Superior temporal gyrus (tissue), 1 donor: ENCODE measurements around the gene FDXR.
"Not testable (repeated sequence)": the region's sequence is repeated elsewhere in the genome, so short reads cannot be mapped to it uniquely, and the experiment has no call there.

Experiments
- DNase-seq: peaks from one replicate; pipeline ENCODE4 v3.0.0-alpha.2; 2016; ENCODE audit errors: extremely low spot score

FDXR gene

DNA sequence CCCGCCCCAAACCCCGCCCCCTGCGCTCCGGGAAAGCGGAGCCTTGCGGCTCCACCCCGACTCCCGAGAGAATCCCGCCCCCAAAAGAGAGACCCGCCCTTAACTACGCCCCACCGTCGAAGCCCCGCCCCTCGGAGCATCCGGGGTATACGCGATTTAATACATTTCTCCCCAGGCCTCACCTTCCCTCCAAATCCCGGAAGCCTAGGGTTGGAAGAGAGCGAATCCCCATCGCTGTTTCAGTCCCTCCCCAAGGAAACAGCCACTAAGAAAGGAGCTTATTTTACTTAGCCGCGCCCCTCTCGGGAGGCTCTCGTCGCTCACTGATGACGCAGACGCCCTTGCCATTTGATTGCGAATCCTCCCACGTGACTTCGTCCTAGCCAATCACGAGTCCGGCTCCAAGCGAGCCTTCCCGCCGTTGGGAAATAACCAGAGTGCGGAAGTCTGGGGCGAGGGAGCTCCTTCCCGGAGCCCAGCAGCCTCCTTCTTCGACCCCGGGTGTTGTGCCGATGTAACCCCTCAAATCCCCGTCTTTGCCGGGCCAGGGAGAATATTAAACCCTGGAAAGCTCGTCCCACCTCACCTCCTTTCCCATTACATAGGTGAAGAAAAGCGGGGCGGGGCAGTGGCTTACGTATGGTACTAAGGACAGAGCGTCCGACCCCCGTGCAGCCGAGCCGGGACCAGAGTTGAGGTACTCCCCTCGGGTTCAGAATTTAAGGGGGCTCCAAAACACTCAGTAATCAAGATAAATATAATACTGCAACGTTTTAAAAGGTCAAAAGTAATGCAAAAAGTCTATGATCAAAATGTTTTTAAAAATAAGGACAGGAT lies 461 bp upstream of the FDXR start:
- peak; percentile 100 for DNase-seq

DNA sequence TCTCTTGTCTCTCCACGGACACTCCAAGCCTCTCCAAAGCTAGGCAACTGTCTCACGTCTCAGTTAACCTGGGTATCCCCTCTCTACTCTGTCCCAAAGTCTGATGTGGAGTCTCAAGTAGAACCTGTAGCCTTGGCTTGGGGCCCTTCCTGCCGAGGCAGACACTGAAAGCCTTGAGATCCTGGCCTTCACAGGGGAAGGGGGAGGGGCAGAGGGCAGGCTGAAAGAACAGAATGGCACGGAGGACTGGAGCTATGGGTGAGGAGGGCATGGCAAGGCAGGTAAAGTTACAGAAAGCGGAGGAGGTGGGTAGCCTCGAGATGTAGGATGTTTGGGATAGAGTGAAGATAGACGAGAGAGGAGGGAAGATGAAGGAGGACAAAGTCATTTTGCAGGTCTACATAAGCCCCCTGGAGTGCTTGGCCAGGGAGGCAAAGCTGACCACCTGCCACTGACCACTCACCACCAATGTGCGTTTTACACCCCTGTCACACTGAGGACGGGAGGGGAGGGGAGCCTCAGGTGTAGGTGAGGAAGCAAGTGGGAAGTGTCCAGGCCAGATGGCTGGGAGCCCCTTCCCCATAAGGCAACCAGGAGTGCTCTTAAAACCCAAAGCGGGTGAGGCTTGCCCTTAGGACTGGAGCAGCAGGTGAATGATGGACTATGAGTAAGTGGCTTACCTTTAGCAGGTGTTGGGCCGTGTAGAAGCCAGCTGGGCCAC lies 1.3 kb downstream of the FDXR start:
- no peak for DNase-seq

DNA sequence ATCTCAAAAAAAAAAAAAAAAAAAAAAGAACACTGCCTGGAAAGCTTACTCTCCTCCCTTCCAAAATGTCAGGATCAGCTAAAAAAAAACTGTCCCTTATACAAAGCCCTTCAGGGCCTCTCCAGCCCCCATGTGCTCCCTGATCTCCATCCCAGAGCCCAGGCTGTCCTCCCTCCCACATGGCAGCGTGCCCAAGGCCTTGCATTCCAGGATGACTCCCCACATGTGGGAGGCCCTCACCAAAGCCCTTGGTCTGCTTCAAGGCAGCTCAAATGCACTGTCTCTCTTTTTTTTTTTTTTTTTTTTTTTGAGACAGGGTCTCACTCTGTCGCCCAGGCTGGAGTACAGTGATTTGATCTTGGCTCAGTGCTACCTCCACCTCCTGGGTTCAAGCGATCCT lies 2.3 kb downstream of the FDXR start:
- no peak for DNase-seq

DNA sequence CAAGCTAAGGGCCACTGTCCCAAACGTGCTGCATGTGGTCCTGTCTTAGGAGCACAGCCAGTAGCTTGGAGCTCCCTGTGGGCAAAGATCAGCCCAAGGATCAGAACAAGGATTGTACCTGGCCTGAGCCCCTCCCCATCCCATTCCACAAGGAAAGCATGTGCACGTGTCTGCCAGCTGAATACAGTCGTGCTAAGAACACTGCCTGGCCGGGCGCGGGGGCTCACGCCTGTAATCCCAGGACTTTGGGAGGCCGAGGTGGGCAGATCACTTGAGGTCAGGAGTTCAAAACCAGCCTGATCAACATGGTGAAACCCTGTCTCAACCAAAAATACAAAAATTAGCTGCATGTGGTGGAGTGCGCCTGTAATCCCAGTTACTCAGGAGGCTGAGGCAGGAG lies 2.8 kb downstream of the FDXR start:
- DNase-seq, result not testable (repeated sequence)

DNA sequence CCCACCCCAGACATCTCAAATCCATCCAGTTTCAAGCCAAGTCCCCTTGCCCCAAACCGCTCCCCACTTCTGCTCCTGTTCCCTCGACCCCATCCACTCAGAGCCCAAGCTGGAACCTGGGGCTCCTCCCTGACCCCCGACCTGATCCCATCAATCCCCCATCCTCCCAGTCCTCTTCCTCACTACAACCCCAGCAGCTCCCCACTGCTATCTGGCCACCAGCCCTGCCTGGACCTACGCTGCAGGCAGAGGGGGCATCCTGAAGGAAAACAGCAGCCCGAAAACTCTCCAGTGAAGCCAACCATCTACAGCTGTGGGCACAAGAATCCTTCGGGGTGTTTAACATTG lies 3.9 kb downstream of the FDXR start:
- no peak for DNase-seq

DNA sequence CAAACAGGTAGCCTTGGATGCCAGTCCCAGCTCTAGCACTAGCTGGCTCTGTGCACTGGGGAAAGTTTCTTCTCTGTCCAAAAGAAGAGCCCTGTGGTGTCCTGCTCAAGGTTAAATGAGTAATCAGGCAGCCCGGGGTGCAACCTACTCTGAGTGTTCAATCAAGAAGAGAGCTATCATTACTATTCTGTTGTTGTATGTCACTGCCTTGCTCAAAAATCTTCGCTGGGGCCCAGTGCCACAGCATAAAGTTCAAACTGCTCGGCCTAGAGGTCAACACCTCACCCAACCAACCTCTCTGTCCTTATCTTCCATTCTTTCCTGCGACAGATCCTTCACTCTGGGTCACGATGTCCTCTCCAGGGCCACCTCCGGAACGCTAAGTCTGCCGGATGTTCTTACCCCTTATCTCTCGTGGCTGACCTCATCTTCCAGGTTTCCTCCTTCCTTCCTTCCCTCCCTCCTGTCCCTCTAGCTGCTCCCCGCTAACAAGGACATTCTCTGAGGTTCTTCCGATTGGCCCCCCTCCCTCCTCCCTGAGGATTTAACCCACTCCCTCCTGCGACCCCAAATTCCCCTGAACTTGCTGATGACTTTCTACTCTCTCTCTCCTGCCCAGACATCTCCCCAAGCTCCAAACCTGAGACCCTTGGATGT lies 4.4 kb downstream of the FDXR start:
- no peak for DNase-seq

DNA sequence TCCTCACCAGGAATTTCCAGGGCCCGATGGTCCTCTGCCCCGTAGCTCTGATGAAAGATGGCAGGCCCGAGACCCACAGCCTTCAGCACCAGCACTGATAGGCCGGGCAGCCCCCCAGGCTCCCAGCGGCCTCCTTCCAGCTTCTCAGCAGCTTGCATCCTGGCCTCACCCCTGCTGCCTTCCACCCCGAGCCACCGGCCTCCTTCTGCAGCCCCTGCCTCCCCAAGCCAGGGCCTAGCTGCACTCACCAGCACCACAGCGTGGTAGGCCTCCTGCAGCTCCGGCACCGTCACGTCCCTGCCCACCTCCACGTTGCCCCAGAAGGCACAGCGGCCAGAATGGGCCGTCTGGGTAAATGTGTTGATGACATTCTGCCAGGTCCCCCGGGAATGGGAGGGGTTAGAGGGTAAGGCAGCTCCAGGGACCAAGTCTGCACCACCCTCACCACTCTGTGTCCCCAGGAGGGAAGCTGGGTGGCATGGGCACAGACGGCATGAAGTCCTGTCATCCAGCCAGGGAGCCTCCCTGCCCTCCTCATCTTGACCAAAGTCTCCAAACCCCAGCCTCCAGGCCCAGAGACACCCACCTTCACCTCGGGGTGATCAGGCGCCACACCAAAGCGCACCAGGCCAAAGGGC lies 6.5 kb downstream of the FDXR start:
- DNase-seq, result no peak

DNA sequence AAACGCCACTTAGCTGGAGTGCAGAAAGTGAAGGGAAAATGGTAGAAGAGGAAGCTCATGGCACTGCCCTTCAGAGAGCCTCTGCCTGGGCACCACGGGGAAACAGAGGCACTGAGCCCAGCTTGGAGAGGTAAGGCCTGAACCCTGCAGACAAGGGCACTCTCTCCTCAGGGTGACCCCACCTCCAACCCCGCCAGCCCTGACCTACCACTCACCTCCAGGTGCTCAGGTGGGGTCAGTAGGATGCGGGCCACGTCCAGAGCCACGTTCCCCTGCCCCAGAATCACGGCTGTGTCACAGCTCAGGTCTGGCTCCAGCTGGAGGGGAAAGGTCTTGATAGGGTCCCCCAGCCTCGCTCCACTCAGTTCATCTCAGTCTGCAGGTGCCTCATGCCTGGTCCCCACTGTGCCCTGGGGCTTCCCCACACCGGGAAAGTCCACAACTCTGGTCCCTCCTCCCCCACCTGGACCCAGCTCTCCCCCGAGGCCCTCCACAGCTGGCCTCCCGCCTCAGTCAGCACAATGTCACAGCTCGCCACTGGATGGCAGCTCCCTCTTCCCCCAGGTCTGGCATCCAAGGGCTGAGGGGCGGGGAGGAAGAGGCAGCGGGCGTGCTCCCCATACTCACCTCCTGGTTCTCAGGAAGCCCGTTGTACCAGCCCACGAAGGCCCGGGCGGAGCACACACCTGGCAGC lies 7.1 kb downstream of the FDXR start:
- no peak for DNase-seq

DNA sequence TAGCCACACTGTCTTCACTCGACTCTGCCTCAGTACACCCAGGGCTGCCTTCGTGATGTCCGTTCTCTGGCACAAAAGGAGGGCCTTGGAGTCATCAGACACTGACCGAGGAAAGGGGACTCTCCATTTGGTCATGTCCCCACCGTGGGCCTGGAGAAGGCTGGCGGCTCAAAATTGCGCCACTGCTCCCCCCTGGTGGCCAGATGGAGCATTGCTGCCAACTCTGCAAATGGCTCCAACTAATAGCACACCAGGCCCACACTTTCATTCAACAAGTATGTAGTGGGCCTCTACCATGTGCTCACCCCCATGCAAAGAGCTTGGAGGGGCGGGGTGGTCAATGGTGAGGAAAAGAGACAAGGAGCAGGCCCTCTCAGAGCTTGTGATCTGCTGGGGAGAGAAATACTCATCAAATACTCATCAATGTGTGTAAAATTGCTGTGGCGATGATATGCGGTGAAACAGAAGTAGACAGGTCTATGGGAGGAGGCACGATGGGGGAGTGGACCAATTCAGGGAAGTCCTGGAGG lies 7.9 kb downstream of the FDXR start:
- peak; percentile 92 for DNase-seq

DNA sequence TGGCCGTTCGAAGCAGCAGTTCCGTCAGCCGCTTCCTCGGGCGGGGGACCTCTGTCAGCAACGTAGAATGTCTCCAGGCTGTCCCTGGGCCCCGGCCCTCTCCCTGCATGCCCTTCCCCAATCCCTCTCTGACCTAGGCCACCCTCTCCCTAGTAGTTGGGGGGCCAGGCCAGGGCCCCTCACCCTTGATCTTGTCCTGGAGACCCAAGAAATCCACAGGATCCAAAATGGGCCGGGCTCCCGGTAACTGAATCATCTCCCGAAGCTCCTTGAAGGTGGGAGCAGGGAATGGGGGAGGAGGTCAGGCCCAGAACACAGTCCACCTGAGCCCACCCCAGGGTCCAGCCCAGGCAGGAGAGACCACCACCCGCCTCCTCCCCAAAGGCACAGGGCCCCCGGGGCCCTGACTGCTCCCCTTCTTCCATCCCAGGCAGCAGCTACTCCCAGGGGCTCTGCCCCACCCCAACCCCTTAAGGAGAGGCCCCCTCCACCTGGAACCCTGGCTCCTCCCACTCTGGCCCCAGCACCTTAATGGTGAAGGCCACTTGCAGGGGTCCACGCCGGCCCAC lies 8.4 kb downstream of the FDXR start:
- no peak for DNase-seq

DNA sequence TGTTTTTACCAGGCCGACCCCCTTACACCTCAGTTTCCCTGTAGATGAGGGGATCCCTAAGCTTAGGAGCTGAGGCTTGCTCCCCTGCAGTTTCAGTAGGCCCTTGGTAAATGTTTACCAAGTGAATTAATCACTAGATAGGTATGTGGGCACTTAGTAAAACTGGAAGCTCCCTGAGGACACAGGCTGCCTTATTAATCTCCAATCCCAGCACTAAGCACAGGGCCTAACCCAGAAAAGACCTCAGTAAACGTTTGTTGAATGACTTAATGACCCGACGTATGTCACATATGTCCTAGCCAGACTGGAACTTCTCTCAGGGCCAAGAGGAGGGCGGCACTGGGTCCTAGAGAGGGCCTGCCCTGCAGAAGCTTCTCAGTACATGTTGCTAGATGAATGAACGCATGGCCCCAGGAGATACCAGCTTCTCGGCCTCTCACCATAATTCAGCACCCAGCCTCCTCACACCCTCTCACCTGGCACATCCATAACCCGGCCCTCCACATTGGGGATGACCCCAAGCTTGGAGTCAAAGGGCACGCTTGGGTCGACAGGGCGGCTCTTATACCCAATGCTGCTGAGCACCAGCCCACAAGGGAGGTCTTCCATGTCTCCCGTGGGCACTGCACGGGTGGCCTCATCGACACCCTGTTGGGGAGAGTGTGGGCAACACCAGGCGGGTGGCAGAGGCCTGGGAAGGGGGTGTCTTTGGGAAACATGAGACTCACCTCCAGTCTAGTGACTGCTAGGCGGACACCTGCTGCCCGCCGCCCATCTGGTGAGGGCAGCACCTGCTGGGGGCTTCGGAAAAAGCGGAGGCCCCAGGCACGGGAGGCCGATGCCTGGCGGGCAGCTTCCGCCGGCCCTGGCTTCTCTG lies 9.1 kb downstream of the FDXR start:
- DNase-seq, result no peak

DNA sequence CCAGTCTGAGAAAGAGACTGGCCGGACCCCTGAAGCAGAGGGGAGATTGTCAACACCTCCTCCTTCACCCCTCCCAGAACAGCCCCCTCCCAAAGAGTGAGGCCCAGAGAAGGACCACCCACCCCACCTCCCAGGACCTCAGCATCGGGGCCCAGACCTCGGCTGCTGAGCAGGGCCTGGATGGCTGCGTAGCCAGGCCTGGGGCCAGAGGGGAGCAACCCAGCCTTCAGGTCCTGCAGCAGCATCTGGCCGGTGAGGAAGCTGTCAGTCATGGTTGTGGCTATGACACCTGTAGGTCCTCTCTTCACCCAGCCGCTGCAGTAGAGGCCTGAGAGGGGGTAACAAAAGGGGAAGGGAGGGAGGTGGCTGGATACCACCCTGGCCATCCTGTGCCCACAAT lies 9.9 kb downstream of the FDXR start:
- no peak for DNase-seq

DNA sequence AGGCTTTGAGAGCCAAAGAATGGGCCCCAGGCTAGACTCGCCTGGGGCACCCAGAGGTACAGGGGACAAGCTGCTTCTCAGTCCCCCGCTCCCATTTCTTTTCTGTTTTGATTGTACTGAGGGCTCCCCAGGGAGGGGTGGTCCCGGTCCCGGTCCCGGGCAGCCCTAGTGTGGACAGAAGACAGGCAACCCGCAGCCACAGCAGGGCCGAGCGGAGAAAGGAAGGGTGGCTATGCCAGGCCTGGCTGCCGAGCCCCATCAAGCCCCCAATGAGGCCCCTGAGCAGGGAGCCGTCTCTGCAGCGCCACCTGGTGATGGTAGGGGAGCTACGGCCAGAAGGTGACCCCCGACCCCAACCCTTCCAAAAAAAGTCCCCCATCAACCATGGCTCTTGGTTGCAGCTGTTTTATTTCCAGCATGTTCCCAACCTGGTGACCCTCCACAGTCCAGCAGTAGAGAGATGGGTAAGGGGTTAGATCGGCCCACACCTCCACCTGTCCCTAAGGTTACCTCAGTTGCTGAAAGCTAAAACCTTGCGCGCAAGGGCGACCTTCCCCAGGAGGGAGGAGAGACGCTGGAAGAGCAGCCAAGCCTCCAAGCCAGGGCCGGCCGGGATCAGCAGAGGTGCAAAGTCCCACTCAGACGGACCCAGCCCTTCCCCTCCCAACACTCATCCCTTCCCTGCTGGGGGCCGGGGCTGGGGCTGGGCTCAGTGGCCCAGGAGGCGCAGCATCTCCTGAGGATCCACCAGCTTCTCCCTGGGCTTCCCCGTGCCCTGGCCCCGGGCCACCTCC lies 10.5 kb downstream of the FDXR start:
- peak; percentile 45 for DNase-seq

DNA sequence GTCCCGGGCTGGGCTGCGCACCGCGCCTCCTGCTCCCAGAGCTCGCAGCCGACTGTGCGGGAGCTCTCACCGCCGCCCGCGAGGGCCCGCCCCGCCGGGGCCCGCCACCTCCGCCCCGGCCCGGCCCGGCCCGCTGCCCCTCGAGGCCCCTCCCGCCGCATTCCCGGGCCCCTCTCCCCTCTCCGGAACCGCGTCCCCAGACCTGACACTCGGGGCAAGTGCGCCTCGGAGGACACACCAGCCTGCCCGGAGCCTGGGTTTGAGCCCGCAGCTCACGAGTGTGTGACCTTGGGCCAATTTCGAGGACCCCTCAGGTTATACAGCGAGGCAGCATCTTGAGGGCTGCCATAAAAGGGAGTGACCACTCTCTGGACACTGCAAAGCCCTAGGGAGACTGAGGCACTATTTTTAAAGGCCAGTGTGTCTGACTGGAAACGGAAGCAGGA lies 11.1 kb downstream of the FDXR start:
- no peak for DNase-seq

DNA sequence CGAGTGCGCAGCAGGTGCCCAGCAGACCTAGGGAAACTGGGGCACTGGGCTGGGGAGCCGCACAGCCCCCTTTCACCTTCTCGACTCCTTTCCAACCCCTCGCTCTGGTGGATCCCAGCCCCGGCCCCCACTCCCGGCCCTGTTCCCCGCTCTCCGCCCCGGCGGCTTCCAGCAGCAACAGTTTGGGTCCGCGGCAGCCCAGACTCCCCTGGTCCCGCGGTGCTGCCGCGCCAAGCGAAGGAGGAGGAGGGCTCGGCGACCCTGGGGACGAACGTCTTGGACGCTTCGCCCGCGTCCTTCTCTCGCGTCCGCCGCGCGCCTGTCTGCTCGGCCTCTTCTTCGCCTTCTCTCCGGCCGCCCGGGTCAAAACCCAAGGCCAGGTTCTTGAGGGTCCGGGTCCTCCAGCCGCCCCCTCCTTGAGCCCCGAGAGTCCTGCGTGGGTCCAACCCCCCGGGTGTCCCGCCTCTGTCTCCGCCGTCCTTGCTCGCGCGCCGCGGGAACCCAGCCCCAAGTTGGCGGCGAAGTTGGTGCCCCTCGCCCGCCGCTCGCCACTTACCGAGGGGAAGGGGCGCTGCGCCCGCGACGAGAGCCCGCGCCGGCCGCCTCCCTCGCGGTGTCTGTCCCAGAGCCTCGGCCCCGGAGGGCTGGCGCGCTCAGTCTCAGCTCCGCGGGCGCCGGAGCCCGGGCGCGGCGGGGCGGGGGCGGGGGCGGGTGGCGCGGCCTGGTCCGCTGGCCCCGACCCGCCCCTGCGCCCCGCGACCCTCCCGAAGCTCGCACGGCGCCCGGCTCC lies 11.7 kb downstream of the FDXR start:
- no peak for DNase-seq

DNA sequence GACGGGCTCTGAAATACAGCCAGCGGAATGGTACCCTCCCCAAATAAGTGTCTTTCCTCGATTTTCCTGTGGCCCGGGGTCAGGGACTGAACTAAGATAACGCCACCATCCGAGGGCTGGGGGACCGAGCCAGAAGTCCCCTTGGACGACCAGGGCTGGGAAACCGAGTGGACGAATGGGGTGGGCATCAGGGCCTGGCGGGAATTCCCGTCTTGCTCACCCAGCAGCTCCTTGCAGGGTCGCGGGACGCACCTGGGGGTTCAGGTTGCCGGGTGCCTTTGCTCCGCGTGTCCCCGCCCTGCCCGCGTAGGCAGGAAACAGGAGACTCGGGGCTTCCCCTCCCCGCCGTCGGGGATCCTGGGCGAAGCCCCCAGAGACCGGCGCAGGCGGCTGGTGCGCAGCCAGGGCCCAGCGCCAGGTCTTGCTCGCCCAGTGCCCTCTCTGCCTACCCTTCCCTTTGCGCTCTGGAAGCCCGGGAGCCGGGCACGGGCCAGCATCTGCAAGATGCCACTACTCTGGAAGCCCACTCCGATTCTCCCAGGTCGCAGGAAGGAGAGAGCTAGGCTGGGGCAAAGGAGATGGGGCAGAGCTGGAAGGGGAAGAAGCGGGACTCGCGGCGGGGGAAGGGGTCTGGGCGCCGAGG lies 12.4 kb downstream of the FDXR start:
- DNase-seq, result no peak

DNA sequence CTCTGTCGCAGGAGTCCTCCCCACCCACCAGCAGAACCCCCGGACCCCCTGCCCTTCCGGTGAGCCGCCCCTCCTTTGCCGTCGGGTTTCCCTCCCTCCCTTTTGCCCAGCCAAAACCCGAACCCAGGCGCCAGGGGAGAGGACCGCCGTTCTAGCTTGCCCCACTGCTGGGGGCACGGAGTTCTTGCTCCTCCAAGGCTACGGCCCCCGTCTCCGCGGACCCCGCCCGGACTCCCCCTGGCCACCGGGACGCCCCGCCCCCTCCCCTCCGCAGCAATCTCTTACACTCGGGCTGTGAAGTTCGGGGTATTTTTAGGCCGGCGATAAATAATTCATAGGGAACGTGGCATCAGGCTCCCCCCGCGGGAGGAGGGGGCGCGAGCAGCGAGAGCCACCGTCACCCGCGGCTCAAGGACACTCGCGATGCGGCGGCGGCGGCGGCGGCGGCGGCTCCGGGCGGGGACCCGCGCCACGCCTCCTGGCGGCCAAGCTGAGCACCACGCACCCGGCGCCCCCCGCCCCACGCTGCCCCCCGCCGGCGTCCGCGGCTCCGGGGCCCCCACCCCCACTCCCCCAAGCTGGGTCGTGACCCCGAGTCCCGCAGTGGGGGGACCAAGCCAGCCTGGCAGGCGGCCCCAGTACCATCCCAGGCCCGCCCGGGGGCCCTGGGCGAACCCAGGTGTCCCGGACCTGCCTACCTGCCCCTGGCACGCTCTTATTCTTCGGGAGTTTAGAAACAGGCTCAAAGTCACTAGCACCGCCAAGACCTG lies 13.2 kb downstream of the FDXR start, which contains the start of gene GRIN2C:
Gene GRIN2C, minus strand, starts transcription at position 427 of the 770 bp plus-strand sequence. CDS start 4,793 bp downstream, outside the sequence.
- no peak for DNase-seq
